Nephron progenitor cell (in vitro differentiated cells): Measurements from ENCODE around the gene ZNRF1.

ENCODE experiments used
- DNase-seq: peaks from one replicate; pipeline ENCODE4 v3.0.0; 2021
- H3K27ac Mint-ChIP-seq: 2 replicates; pipeline ENCODE4 v1.8.0; 2021; ENCODE audit warnings: mild to moderate bottlenecking, moderate library complexity, mixed read lengths
- H3K27me3 Mint-ChIP-seq: 2 replicates; pipeline ENCODE4 v1.8.0; 2021; ENCODE audit warnings: mild to moderate bottlenecking, low read depth, mixed read lengths; ENCODE audit not compliant: poor library complexity
- H3K36me3 Mint-ChIP-seq: 2 replicates; pipeline ENCODE4 v1.8.0; 2021; ENCODE audit warnings: low read depth, mixed read lengths
- H3K4me1 Mint-ChIP-seq: 2 replicates; pipeline ENCODE4 v1.8.0; 2021; ENCODE audit warnings: mixed read lengths
- H3K4me3 Mint-ChIP-seq: 2 replicates; pipeline ENCODE4 v1.8.0; 2021; ENCODE audit warnings: mild to moderate bottlenecking, moderate library complexity, mixed read lengths
- H3K9me3 Mint-ChIP-seq: 2 replicates; pipeline ENCODE4 v1.8.0; 2021; ENCODE audit warnings: mild to moderate bottlenecking, moderate library complexity, mixed read lengths
- CTCF ChIP-seq: fragments of 200-600 bp; sonication (generic); IDR thresholded peaks from 2 replicates; pipeline ENCODE4 v1.5.0; 2021; ENCODE audit warnings: antibody characterized with exemption

The ZNRF1 gene

GRCh38 chr16:75102595-75102994 lies 103.8 kb downstream of the ZNRF1 start:
- Mint-ChIP-seq H3K27ac (peak overlapping the region; percentile 93), H3K27me3 (peaks cover 3% of the 10 kb centered on the region), H3K9me3 (no peaks in the 10 kb centered on the region), H3K36me3 (peaks cover 26% of the 10 kb centered on the region), H3K4me3 (no peak overlapping the region), H3K4me1 (peaks cover 55% of the 10 kb centered on the region)
- DNase-seq: no peak
- no peak for TF ChIP-seq CTCF

DNA sequence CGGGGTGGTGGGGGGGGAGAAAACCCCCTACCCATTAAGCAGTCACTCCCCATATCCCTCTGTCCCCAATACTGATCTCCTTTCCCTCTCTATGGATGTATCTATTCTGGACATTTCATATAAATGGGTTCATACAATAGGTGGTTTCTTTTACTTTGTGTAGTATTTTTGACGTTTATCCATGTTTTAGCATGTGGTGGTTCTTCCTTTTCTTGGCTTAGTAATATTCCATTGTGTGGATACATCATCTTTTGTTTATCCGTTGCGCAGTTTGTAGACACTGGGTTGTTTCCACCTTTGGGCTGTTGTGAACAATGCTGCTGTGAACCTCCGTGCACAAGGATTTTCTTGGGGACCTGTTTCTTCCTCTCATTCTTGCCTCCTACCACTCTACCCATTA lies 105.2 kb downstream of the ZNRF1 start:
- Mint-ChIP-seq H3K36me3 (peaks cover 26% of the 10 kb centered on the region), H3K27ac (no peak overlapping the region), H3K4me1 (peaks cover 57% of the 10 kb centered on the region), H3K9me3 (no peaks in the 10 kb centered on the region), H3K4me3 (no peak overlapping the region), H3K27me3 (peaks cover 3% of the 10 kb centered on the region)
- TF ChIP-seq CTCF: no peak
- DNase-seq: no peak

DNA sequence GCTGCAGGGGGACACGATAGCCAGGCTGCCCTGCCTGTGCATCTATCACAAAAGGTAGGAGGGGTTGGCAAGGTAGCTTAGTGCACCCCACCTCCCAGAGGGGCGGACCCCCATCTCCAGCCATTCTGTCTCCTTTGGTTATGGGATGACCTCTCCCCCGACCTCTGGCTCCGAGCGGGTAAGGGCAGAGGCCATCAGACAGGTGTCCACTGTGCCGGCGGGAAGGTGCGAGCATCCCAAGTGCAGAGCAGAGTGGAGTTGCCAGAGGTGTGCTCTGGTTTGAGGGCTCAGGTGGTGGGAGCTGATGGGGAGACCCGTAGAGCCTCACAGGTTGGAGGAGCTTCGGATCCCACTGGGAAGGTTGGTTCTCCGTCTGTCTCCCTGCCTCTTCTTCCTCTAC lies 106.0 kb downstream of the ZNRF1 start:
- Mint-ChIP-seq H3K27ac (no peak overlapping the region), H3K4me1 (peaks cover 57% of the 10 kb centered on the region), H3K9me3 (no peaks in the 10 kb centered on the region), H3K27me3 (peaks cover 3% of the 10 kb centered on the region), H3K36me3 (peaks cover 26% of the 10 kb centered on the region), H3K4me3 (no peak overlapping the region)
- DNase-seq: no peak
- no peak for TF ChIP-seq CTCF

- Mint-ChIP-seq H3K4me1 (peaks cover 56% of the 10 kb centered on the region), H3K4me3 (no peak overlapping the region), H3K27ac (peak overlapping the region; percentile 25), H3K27me3 (peaks cover 3% of the 10 kb centered on the region), H3K9me3 (no peaks in the 10 kb centered on the region), H3K36me3 (peaks cover 26% of the 10 kb centered on the region)
- DNase-seq: no peak
- no peak for TF ChIP-seq CTCF
These were observed 106.7 kb downstream of the ZNRF1 start for GRCh38 chr16:75105306-75106061.

- no peak for DNase-seq
- peaks cover 67% of the 10 kb centered on the region for H3K4me1 Mint-ChIP-seq
- H3K4me3 Mint-ChIP-seq: no peak overlapping the region
- H3K36me3 Mint-ChIP-seq: peaks cover 26% of the 10 kb centered on the region
- H3K9me3 Mint-ChIP-seq: no peaks in the 10 kb centered on the region
- H3K27me3 Mint-ChIP-seq: peaks cover 3% of the 10 kb centered on the region
- no peak for TF ChIP-seq CTCF
- peak overlapping the region; percentile 89 for H3K27ac Mint-ChIP-seq
These were observed 107.8 kb downstream of the ZNRF1 start for GRCh38 chr16:75106351-75107274.
